ENCODE data around the gene ROR2.

DNA sequence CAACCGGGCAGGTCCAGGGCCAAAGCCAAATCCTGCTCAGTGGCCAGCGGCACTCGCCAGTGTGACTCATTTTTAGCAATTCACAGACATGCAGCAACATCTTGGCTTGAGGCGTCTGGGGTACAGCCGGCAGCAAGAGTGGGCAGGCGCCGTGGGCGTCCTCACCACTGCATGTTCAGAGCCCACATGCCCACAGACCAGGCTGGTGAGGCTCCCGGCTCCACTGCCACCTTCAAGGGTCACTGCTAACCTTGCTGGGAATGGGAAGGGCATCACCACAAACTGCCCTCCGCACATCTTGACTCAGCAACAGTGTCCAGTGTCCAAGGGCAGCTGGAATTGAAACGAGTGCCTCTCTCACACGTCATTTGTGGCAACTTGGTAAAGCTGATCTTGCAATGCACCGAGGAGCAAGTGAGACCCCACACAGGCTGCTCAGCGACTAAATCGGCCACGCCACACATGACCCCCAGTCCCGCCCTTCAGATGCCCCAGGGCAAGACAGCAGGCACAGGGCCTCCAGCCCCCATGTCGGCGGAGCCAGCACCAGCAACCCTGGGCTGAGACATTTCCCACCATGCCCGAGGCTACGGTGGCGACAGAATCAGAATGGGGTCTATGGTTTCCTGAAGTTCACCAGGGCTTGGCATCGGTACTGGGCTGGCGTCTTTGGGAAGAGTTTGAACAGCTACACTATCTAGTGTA lies 140.3 kb downstream of the ROR2 start:
- no peak for TF ChIP-seq POLR2A (IDR thresholded peaks at IDR 0.05)
- TF ChIP-seq CTCF (IDR thresholded peaks at IDR 0.05): no peak

All from uterus (tissue), 2 donors.